Renal cortical epithelial cell (primary cell): ENCODE results near the gene ZNF689. TPM values are rescaled to one million over a fixed set of nuclear protein-coding genes. Genes with fewer than 3 reads are reported as not detected.
"Not testable (repeated sequence)": the region's sequence is repeated elsewhere in the genome, so short reads cannot be mapped to it uniquely, and the experiment has no call there.

Experiments used
- DNase-seq: peaks from one replicate; pipeline ENCODE4 v3.0.0-alpha.2; 2011; ENCODE audit warnings: low read depth
- total RNA-seq: library from RNA; depleted of rRNA; stranded (reverse); fragments of >200 nt; gene quantifications from 2 replicates; pipeline ENCODE4 v1.2.3, GENCODE V29; 2014

The ZNF689 gene
- total RNA-seq, 1 donor from 2014 or later, result 4.5 TPM

DNA sequence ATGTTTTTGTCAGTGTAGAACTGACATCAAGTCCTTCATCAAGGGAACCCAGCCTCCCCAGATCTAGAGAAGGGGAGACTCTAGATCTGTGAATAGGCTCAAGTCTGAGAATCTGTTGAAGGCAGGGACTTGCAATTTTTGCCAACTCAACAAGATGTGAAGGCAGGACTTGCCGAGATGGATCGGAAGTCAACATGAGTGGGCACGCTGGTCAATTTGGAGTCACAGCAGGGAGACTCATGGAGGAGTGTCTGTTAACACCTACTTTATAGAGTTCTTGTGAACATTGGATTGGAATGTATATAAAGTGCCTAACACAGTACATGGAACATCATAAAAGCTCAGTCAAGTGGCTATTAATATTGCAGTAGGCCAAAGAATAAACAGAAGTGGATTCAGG, 10.0 kb downstream of the ZNF689 start:
- no peak for DNase-seq

DNA sequence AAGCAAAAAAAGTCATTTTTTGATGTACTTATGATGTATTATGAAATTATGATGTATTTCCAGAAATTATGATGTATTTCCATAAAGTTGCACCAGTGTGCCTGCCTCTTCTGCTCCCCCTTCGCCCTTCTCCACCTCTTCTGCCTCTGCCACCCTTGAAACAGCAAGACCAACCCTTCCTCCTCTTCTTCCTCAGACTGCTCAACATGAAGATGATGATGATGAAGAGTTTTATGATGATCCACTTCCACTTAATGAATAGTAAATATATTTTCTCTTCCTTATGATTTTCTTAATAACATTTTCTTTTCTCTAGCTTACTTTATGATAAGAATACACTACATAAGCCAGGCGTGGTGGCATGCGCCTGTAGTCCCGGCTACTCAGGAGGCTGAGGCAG, 17.3 kb downstream of the ZNF689 start:
- DNase-seq, result no peak

DNA sequence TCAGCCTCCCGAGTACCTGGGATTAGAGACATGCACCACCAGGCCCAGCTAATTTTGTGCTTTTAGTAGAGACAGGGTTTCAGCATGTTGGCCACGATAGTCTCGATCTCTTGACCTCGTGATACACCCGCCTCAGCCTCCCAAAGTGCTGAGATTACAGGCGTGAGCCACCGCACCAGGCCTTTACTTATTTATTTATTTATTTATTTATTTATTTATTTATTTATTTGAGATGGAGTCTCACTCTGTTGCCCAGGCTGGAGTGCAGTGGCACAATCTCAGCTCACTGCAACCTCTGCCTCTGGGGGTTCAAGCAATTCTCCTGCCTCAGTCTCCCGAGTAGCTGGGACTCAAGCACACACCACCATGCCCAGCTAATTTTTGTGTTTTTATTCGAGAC, 19.3 kb downstream of the ZNF689 start:
- not testable (repeated sequence) for DNase-seq

DNA sequence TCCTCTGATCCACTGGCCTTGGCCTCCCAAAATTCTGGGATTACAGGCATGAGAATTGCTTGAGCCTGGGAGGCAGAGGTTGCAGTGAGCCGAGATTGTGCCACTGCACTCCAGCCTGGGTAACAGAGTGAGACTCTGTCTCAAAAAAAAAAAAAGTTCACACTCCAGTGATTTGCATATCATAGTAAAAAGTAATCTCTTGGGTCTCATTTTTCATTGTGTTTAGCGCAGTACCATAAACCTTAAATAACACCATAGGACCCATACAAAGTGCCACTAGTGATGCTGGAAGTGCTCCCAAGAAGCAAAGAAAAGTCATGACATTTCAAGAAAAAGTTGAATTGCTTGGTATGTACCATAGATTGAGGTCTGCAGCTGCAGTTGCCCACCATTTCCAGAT, 20.6 kb downstream of the ZNF689 start:
- DNase-seq, result not testable (repeated sequence)

DNA sequence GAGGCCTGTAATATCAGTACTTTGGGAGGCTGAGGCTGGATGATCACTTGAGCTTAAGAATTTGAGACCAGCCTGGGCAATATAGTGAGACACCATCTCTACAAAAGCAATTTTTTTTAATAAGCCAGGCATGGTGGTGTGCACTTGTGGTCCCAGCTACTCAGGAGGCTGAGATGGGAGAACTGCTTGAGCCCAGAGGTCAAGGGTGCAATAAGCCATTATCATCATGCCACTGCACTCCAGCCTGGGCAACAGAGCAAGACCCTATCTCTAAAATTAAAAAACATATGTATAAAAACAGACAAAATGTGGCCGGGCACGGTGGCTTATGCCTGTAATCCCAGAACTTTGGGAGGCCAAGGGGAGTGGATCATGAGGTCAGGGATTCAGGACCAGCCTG, 21.5 kb downstream of the ZNF689 start:
- DNase-seq, result no peak

DNA sequence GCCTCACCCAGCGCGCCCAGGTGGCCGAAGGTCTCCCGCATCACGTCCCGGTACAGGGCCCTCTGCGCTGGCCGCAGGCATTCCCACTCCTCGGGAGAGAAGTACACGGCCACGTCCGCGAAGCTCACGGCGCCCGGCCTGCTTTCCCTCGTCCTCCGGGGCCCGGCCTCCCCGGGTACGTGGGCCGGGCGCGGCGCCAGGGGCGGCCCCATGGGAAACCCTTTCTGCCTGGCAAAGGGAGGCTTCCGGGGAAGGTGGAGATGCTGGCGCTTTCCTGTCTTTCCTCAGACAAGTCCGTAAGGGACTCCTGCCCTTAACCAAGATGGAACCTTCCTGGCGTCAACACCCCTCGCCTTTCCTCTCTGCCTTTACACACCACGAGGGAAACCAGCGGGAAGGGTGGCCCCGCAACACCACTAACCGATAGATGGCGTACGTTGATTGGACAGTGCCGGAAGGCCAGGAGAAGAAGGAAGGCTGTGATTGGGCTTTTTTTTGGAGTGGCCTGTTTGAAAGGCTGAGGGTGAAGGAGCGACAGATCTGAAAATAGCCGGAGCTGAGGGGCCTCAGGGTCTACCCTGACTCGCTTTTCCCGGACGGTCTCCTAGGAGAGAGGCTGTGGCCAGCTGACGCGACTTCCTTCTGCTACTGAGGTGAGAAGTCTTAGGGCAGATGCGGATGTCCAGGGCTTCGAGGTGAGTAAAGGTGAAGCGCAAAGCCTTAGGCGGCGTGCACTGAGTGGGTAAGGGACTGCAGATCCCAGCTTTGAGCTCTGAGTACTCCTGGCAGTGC, 24.6 kb downstream of the ZNF689 start, which contains the start of gene ZNF785:
ZNF785 (minus strand) TSS at position 298 of the 792 bp plus-strand sequence; CDS start at position 212, 86 bp downstream.
- DNase-seq, result peak; percentile 98

DNA sequence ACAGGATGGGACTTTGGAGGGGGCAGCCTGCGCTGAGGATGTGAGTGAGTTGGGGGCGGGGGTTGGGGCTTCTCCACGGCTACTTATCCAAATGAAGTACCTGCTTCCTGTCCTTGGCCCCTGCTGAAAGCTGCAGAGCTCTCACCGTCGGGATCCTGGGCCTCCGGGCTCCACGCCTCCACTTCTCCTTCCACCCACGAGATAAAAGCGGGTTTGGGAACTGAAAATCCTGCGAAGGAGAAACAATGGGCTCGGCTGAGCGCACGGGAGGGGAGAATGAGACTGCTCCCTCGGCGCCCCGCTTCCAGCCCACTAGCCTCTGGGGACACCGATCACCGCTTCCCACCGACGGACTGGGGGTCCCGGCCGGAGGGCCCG, 25.2 kb downstream of the ZNF689 start:
- DNase-seq, result no peak

DNA sequence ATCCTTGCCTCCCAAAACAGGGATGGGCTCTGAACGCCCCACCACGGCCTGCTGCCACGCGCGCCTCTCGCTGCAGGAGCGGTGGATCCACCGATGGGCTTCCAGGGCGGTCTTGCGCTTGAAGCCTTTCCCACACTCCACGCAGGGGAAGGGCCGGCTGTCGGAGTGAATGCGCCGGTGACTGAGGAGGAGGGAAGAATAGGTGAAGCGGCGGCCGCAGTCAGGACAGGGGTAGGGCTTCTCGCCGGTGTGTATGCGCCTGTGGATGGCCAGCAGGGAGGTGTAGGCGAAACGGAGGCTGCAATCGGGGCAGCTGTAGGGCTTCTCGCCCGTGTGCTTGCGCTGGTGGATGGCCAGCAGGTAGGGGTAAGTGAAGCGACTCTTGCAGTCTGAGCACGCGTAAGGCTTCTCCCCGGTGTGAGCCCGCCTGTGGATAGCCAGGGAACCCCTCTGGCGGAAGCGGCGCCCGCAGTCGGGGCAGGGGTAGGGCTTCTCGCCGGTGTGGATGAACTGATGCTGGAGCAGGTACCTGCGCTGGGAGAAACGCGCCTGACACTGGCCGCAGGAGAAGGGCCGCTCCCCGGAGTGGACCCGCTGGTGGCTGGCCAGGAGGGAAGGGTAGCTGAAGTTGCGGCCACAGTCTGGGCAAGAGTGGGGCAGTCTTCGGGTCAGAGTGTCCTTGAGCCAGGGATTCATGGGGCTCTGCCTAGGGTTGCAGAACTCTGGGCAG, 27.4 kb downstream of the ZNF689 start:
- DNase-seq, result no peak

DNA sequence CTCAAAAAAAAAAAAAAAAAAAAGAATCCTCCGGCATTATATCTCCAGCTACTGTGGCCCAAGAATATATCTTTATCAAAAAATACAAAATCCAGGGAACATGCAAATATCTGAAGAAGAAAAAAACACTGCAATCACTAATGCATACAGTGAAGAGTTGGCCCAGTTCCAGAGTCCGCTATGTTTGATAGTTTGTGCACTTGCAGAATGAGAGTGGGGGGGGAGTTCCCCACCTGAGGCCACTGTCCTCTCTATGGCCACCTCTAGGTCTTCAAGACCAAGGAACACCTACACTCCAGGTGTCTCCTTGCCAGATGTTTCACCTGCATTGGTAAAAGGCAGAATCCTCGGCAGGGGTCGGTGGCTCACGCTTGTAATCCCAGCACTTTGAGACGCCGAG, 28.7 kb downstream of the ZNF689 start:
- DNase-seq, result no peak

DNA sequence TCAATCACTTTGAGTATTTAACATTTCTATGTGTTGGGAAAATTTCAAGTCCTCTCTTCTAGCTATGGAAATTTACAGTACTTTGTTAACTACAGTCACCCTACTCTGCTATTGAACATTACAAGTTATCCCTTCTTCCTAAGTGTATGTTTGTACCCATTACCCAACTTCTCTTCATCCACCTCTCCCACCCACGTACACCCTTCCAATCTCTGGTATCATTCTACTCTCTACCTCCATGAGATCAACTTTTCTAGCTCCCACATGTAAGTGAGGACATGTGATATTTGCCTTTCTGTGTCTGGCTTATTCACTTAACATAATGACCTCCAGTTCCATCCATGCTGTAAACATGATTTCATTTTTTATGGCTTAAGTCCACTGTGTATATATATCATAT, 35.5 kb downstream of the ZNF689 start:
- no peak for DNase-seq

DNA sequence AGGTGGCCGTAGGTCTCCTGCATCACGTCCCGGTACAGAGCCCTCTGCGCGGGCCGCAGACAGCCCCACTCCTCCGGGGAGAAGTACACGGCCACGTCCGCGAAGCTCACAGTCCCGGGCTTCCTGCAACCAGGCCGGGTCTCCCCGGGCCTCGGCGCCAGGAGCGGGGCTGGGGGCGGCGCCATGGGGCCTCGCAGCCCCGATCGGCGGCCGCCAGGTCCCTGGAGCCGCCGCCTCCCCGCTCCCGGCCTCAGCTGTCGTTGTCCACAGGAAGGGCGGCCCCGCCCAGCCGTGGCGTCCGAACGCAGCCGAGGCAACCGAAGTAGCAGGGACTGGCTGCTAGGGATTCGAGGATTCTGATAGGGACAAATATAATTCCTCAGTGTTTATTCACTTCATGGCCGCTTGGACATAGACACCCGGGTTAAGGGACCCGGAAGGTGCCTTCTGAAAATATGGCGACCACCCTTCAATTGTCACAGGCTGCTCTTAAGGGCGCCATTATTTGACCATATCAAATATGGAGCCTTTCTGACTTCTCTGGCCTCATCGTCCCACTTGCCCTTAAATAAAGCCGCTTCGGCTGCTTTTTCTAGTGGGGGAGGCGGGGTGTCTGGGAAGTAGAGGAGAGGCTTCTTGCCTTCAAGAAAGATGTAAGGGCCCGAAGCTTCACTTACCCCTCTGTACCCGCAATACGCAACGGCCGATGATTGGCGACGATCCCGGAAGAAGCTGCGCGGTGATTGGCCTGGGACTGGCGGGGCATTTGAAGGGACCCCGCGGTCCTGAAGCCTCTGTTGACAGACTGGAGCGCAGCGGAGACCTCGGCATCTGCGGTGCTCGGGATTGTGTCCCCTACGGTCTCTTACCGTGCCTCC, 38.5 kb downstream of the ZNF689 start, which contains the start of gene ZNF688:
ZNF688 (minus strand) TSS at position 270 of the 878 bp plus-strand sequence; CDS start at position 185, 85 bp downstream.
- peak; percentile 98 for DNase-seq

DNA sequence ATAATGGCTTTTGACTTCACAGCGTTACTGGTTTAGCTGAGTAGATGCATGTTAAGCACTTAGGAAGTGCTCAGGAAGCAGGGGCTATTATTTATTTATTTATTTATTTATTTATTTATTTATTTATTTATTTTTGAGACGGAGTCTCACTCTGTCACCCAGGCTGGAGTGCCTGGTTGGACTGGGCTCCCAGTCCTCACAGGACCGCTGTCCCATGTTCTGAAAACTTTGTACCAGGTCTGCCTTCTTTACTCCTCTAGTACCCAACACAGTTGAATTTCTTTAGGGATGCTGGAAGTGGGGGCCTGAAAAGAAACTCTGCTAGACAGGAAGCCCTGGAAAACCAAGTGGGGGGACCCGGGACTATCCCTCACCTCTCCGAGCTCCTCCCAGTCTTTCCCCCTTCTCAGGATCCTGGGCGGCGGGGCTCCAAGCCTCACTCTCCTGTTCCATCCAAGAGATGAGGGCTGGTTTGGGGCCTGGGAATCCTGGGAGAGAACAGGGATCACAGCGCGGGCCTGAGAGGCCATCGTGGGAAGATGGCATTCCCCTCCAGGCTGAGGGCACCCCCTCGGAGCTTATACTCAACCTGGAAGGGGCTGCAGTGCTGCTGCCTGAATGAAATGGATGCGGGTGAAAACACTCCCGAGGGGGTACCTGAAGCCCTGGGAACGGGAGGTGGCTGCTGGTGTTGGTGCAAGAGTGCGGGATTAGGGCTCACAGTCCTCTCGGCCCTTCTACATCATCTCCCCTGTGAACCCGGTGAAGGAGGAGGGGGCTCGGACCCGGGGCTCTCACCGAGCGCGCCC, 39.3 kb downstream of the ZNF689 start:
- peak; percentile 30 for DNase-seq

DNA sequence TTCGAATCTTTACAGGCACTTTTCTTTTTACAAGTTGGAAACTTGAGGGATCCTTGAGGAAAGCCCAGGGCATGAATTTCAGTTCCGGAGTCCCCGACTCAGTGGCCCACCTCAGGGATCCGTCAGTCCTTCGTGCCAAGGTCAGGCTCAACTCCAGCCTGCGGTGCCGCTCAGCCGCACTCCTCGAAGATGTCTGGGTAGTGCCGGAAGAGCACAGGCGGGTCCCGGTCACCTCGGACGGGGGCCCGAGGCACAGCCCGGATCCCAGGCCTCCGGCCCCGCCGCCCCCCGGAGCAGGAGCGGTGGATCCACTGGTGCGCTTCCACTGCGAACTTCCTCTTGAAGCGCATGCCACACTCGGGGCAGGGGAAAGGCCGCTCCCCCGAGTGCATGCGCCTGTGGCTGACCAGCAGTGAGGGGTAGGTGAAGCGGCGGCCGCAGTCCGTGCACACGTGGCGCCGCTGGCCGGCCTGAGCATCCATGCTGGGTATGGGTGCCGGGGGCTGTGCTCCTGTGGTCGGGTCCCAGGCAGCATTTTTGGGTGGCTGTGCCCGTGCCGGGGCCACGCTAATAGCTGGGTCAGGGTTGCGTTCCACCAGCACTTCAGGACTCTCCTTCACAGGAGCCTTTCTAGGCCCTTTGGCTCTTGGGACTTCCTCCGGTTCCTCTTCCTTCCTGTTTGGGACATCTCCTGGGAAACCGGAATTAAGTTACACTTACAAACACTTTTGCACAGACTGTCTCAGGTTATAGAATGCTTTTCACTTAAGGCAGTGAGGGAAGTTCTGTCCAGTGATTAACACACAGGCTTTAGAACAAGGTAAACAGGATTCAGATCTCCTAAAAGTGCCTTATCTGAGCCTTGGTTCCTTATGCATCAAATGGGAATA, 40.2 kb downstream of the ZNF689 start:
- DNase-seq, result no peak

DNA sequence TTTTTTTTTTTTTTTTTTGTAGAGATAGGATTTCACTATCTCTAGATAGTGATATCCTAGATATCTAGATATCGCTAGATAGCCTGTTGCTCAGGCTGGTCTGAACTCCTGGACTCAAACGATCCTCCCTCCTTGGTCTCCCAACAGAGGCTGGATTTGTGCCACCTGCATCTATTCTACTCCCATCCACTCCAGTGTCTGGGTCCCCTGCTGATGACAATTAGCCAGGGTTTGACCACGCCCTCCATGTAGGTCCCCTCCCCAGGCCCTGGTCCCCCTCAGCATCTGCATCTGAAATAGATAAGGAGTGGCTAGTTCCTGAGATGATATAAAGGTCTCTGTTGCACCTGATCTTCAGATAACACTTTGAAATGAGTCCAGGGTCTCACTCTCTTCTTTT, 40.9 kb downstream of the ZNF689 start:
- DNase-seq, result no peak

DNA sequence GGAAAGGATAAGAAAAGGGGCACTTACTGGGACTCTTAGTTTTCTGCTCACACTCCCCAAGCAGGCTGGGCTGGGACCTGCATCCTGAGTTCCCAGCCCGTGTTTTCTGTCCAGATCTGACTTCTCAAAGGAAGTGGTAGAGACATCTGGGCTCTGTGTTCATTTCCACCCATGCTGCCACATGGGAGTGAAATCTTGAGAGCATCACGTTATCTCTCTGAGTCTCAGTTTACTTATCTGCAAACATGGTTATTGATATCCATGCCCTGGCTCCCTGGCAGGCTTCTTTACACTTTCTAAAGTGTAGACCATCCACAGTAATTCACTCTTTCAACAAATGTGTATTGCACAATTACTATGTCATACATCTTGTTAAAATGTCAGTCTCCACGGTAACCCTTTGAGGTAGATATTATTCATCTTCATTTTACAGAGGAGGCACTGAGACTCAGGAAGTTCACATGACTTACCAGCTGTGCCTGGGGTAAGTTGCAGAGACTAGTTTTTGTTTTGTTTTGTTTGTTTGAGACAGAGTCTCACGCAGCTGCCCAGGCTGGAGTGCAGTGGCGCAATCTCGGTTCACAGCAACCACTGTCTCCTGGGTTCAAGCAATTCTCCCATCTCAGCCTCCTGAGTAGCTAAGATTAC, 42.1 kb downstream of the ZNF689 start:
- DNase-seq, result peak; percentile 82

DNA sequence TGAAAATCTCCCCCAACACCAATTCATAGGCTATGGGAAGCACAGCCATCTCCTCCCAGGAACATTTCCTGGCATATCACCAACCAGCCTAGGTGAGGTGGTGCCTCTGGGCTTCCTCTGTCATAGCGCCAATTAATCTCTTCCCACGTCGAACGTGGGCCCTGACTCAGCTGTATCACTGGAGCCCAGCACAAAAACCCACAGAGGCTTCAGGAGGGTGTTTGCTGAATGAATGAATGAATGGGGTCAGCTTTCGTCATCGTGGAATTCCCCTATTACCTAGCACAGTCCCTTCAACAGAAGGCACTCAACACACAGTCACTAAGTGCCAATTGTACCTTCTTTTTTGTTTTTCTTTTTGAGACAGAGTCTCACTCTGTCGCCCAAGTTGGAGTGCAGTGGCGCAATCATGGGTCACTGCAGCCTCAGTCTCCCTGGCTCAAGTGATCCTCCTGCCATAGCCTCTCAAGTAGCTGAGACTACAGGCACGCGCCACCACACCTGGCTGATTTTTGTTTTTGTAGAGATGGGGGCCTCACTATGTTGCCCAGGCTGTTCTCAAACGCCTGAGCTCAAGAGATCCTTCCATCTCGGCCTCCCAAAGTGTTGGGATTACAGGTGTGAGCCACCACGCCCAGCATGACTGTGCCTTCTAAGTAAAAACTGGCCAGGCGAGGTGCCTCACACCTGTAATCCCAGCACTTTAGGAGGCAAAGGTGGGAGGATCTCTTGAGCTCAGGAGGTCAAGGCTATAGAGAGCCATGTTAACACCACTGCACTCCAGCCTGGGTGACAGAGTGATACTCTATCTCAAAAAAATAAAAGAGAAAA, 42.8 kb downstream of the ZNF689 start:
- DNase-seq, result peak; percentile 69

DNA sequence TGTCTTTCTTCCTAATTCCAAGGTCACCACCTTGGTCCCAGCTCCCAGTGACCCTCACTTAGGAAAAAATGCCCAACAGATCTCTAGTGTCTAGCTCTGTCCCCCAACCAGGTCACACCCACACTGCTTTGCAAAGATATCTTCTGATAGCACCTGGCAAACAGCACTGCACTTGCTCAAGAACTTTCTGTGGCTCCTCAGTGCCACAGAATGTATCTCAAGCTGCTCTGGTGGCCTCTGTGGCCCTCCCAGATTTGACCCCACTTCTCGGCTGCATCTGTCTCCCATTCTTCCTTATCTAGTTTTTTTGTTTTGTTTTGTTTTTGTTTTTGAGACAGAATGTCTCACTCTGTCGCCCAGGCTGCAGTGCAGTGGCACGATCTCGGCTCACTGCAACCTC, 43.7 kb downstream of the ZNF689 start:
- no peak for DNase-seq

DNA sequence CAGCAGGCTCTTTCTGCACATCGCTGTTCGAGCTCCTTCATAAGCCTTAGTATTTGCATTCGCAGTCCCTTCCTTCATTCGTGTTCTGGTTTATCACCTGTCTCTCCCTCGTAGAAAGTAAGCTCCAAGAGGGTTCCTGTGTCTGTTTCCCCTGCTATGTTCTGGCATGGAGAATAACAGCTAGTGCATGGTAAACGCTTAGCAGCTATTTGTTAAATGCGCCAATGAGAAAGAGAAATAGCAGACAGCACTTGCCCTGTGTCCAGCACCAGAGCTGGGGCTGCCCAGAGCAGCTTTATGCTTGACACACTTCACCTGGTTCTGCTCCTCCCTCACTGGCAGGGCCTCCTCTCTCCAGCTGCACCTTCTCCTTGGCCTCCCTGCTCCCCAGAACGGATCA, 44.2 kb downstream of the ZNF689 start:
- DNase-seq, result no peak

DNA sequence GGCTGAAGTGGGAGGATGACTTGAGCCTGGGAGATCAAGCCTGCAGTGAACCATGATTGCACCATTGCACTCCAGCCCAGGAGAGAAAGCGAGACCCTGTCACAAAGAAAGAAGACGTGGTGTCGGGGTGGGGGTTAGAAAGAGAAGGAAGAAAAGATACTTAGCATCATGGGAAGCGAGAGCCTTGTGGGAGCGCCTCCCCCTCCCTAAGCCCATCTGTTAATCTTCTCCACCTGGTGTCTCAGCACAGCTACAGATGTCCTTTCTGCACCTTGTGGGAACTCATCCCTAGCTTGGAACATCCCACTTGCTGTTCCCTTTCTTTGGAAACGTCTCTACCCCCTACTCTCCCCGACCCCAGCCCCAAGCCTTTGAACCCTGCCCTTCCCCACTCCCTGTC, 44.7 kb downstream of the ZNF689 start:
- no peak for DNase-seq
